GM12891 (cell line): ENCODE measurements around the gene SH2D5.
"Not testable (repeated sequence)": the region's sequence is repeated elsewhere in the genome, so short reads cannot be mapped to it uniquely, and the experiment has no call there.

Experiments
- DNase-seq: peaks from one replicate; pipeline ENCODE4 v3.0.0; 2011; ENCODE audit warnings: low spot score; ENCODE audit not compliant: insufficient read length
- FAIRE-seq: peaks from 2 replicates; lab custom pipeline; 2011; peaks lifted over from hg19 to GRCh38; lab: Jason Lieb, UNC
- PAX5 ChIP-seq: IDR thresholded peaks from 2 replicates; pipeline ENCODE4 v1.6.1; 2011; ENCODE audit warnings: low read length, moderate library complexity, mild to moderate bottlenecking; ENCODE audit not compliant: insufficient read depth, severe bottlenecking
- POLR2A ChIP-seq: IDR thresholded peaks from 2 replicates; pipeline ENCODE4 v1.6.1; 2011; ENCODE audit warnings: low read depth, low read length, control low read depth
- POLR2AphosphoS5 ChIP-seq: IDR thresholded peaks from 2 replicates; pipeline ENCODE4 v1.6.1; 2011; ENCODE audit warnings: low read depth, low read length, control low read depth
- POU2F2 ChIP-seq: IDR thresholded peaks from 2 replicates; pipeline ENCODE4 v1.6.1; 2011; ENCODE audit warnings: low read depth, mild to moderate bottlenecking, control low read depth, low read length, moderate library complexity
- SPI1 ChIP-seq: IDR thresholded peaks from 2 replicates; pipeline ENCODE4 v1.6.1; 2011; ENCODE audit warnings: low read depth, low read length, control low read depth
- TAF1 ChIP-seq: IDR thresholded peaks from 2 replicates; pipeline ENCODE4 v1.6.1; 2011; ENCODE audit warnings: low read depth, low read length, control low read depth

Gene SH2D5

DNA sequence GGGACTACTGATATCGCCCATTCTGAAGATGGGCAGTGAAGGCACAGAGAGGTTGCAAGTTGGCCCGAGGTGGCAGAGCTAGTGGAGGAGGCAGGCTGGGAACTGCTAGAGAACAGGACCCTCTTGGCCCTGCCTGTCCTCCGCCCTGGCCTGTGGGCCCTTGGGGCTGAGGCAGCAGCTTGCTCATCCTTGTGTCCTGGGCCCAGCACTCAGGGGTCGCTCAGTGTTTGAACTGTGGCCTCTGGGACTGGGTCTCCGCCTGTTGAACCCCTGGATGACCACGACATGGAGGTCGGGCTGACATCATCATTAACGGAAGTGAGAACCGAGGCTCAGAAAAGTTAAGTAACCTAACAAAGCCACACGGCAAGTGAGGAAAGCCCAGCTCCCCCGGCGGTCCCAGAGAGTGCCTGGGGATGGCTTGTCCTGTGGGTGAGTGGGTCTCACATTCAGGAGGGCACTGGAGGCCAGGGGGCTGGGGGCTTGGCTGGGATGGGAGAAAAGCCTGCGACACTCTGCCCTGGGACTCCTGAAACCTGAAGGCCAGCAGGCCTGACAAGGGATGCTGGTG lies 48.4 kb downstream of the SH2D5 start:
- no peak for DNase-seq
- no peak for TF ChIP-seq SPI1
- TF ChIP-seq POU2F2, result no peak
- no peak for TF ChIP-seq POLR2A
- no peak for TF ChIP-seq TAF1
- FAIRE-seq, result no peak

DNA sequence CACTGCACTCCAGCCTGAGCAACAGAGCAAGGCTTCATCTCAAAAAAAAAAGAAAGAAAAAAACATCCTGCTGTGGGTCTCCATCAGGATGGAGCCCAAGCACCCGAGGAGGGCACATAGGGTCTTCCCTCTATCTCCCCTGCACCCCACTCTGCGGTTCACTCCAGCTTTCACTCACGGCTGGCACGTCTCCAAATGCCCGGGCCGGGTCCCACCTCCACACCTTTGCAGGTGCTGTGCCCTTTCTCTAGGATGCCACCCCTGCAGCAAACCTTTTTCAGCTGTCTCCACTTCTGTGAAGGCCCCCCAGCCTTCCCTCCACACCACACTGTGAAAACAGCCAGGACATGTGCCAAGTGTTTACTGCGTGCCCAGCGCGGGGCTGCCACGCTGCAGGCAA lies 48.9 kb downstream of the SH2D5 start:
- no peak for DNase-seq
- FAIRE-seq, result no peak
- no peak for TF ChIP-seq TAF1
- no peak for TF ChIP-seq PAX5
- no peak for TF ChIP-seq SPI1
- TF ChIP-seq POLR2AphosphoS5, result no peak
- TF ChIP-seq POU2F2, result no peak
- no peak for TF ChIP-seq POLR2A

DNA sequence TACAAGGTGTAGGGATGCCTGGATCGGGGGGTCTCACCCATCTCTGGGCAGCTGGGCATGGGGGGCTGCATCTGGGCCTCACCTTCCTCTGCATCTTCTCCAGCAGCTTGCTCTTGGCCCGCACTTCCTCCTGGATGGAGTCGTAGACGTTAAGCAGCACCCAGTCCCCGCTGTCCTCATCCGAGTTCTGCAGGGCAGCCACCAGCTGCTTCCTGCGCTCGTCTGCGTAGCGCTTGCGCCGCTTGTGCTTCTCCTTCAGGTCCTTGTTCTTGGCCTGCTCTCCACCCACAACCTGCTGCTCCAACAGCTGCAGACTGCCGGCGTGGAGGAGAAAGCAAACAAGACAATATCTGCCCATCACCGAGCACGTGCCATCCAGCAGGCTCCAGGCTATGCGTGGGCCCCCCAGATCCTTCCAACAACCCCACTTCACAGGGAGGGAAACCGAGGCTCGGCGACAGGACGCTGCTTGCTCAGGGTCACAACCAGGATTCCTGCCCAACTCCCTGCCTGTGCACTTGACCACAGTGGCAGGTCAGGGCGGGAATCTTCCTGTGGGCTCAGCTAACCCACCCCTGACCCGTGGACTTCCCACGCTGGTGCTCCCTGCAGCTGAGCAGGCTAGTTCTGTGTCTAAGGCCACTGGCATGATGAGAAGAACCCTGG lies 49.8 kb downstream of the SH2D5 start:
- no peak for TF ChIP-seq PAX5
- TF ChIP-seq POU2F2, result no peak
- no peak for TF ChIP-seq SPI1
- no peak for TF ChIP-seq POLR2AphosphoS5
- TF ChIP-seq TAF1, result no peak
- no peak for TF ChIP-seq POLR2A
- no peak for DNase-seq
- FAIRE-seq, result peak; percentile 76

DNA sequence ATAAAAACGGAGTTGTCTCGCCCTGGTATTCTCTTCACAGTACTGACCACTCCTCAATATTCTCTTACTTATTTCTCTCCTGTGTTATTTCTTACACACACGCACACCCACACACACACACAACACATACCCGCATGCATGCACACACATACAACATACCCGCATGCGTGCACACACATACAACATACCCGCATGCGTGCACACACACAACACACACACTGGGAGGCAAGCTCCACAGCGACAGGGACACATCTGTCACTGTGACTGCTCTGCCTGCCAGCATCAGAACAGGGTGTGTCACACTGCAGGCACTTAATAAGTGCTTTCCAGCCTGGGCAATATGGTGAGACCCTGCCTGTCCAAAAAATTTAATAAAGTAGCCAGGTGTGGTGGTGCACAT lies 50.5 kb downstream of the SH2D5 start:
- FAIRE-seq, result peak; percentile 9
- no peak for DNase-seq
- TF ChIP-seq POLR2AphosphoS5 (no peak), POLR2A (no peak), PAX5 (no peak), TAF1 (no peak), POU2F2 (no peak), SPI1 (no peak)

DNA sequence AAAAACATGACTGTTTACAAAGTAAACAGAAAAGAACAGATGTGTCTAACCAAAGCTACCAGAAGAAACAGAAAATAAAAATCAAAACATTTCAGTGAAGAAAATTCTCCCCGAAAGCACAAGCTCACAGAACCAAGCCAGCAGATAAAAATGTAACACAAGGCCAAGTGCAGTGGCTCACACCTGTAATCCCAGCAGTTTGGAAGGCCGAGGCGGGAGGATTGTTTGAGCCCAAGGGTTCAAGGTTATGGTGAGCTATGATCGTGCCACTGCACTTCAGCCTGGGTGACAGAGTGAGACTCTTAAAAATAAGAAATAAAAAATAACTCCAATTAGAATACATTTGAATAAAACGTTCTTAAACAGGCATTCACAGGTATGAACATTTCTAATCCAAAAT lies 52.2 kb downstream of the SH2D5 start:
- FAIRE-seq (no peak), DNase-seq (no peak)
- TF ChIP-seq TAF1, result no peak
- no peak for TF ChIP-seq POU2F2
- TF ChIP-seq POLR2AphosphoS5, result no peak
- no peak for TF ChIP-seq POLR2A
- TF ChIP-seq SPI1, result no peak
- TF ChIP-seq PAX5, result no peak

- DNase-seq, result peak; percentile 46
- peak; percentile 88 for FAIRE-seq
- TF ChIP-seq POU2F2 (0 out of 2 replicates have a peak, but pooled peaks have one; percentile 20), SPI1 (peak; percentile 95), TAF1 (no peak)
These were observed 53.9 kb downstream of the SH2D5 start for GRCh38 chr1:20678599-20678998.

DNA sequence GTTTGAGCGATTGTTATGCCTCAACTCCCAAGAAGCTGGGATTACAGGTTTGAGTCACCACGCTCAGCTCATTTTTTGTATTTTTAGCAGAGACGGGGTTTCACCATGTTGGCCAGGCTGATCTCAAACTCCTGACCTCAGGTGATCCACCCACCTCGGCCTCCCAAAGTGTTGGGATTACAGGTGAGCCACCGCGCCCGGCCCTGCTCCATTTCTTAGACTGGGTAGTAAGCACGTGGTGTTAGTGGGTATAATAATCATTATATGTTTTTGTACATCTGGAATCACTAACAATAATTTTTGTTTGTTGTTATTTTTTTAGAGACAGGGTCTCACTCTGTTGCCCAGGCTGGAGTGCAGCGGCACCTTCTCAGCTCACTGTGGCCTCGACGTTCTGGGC lies 58.9 kb downstream of the SH2D5 start:
- FAIRE-seq, DNase-seq: not testable (repeated sequence)

DNA sequence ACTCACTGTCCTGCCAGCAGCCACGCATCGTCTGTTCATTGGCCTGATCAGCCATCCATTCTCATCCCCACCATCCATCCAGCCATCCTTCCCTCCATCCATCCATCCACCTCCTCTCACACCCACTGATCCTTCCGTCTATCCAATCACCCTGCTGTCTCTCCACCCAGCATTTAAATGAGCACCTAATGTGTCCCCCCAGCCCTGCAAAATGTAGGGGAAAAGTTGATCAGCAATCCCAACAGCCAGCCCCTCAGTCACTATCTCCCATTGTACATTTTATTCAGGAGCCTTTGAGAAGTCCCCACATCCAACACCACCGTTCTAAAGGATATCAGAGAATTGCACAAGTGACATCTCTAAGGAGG lies 60.3 kb downstream of the SH2D5 start:
- DNase-seq (no peak), FAIRE-seq (no peak)
- TF ChIP-seq PAX5 (no peak), POU2F2 (no peak), POLR2AphosphoS5 (no peak), TAF1 (no peak)

DNA sequence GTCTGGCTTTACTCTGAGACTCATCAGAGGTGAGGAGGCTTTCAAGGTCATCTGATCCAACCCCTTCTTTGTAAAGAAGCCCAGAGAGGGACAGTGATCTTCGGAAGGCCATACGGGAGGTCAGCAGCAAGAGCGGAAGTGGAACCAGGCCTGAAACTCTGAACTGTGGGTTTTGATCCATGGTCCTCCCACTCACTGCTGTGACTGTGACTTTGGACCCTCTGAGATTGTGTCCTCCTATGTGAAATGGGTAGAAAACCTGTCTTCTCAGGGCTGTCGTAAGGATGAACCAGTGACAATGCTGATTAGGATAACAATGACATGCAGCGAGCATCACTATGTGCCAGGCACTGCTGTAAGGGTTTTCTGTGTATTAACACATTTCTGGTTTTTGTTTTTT lies 61.6 kb downstream of the SH2D5 start:
- DNase-seq (no peak), FAIRE-seq (no peak)
- no peak for TF ChIP-seq TAF1
- TF ChIP-seq SPI1, result no peak
- no peak for TF ChIP-seq POLR2A
- TF ChIP-seq POLR2AphosphoS5, result no peak
